GM23248 (cell line): ENCODE measurements around the gene TARBP2. TPM values are rescaled to one million over a fixed set of nuclear protein-coding genes. Genes with fewer than 3 reads are reported as not detected.

Experiments
- DNase-seq: peaks from one replicate; pipeline ENCODE4 v3.0.0-alpha.2; 2015
- H2AFZ ChIP-seq: fragments of 200-600 bp; sonication (generic); 2 replicates; pipeline ENCODE4 v1.6.1; 2016; ENCODE audit warnings: antibody characterized with exemption
- H3F3A ChIP-seq: fragments of 200-600 bp; sonication (generic); 2 replicates; pipeline ENCODE4 v1.6.1; 2016; ENCODE audit warnings: mild to moderate bottlenecking, antibody characterized with exemption, mixed run types; ENCODE audit not compliant: insufficient read depth
- H3K27ac ChIP-seq: fragments of 200-600 bp; sonication (generic); 2 replicates; pipeline ENCODE4 v1.5.1; 2016; ENCODE audit warnings: mild to moderate bottlenecking
- H3K27me3 ChIP-seq: fragments of 200-600 bp; sonication (generic); replicated peaks from 2 replicates; pipeline ENCODE4 v1.6.1; 2016; ENCODE audit warnings: mild to moderate bottlenecking; ENCODE audit not compliant: insufficient read depth
- H3K36me3 ChIP-seq: fragments of 200-600 bp; sonication (generic); 2 replicates; pipeline ENCODE4 v1.6.1; 2016; ENCODE audit warnings: low read depth, mild to moderate bottlenecking
- H3K4me1 ChIP-seq: fragments of 200-600 bp; sonication (generic); 2 replicates; pipeline ENCODE4 v1.6.1; 2016; ENCODE audit warnings: mild to moderate bottlenecking; ENCODE audit not compliant: insufficient read depth
- H3K4me2 ChIP-seq: fragments of 200-600 bp; sonication (generic); one replicate; pipeline ENCODE4 v1.6.1; 2016; ENCODE audit warnings: mild to moderate bottlenecking; ENCODE audit not compliant: unreplicated experiment
- H3K4me3 ChIP-seq: fragments of 200-600 bp; sonication (generic); 2 replicates; pipeline ENCODE4 v1.5.1; 2016; ENCODE audit warnings: mild to moderate bottlenecking
- H3K79me2 ChIP-seq: fragments of 200-600 bp; sonication (generic); 2 replicates; pipeline ENCODE4 v1.6.1; 2016; ENCODE audit warnings: mild to moderate bottlenecking; ENCODE audit not compliant: insufficient read depth
- H3K9ac ChIP-seq: fragments of 200-600 bp; sonication (generic); 2 replicates; pipeline ENCODE4 v1.6.1; 2016; ENCODE audit warnings: mild to moderate bottlenecking
- H3K9me2 ChIP-seq: fragments of 200-600 bp; sonication (generic); 2 replicates; pipeline ENCODE4 v1.6.1; 2016; ENCODE audit warnings: mixed run types, mild to moderate bottlenecking, moderate library complexity; ENCODE audit not compliant: insufficient read depth
- H3K9me3 ChIP-seq: fragments of 200-600 bp; sonication (generic); one replicate; pipeline ENCODE4 v1.6.1; 2017; ENCODE audit warnings: low read depth
- H4K20me1 ChIP-seq: fragments of 200-600 bp; sonication (generic); 2 replicates; pipeline ENCODE4 v1.6.0; 2016; ENCODE audit not compliant: insufficient read depth
- EZH2 ChIP-seq: fragments of 200-600 bp; sonication (generic); IDR thresholded peaks from 2 replicates; pipeline ENCODE4 v1.6.1; 2018; ENCODE audit warnings: antibody characterized with exemption, mild to moderate bottlenecking; ENCODE audit not compliant: insufficient read depth, poor library complexity, severe bottlenecking
- EZH2phosphoT487 ChIP-seq: fragments of 200-600 bp; sonication (generic); IDR thresholded peaks from 2 replicates; pipeline ENCODE4 v1.6.1; 2018; ENCODE audit warnings: antibody characterized with exemption, moderate library complexity, mild to moderate bottlenecking, low read depth; ENCODE audit not compliant: insufficient read depth
- WGBS, 2 experiments: methylation state at CpG; one replicate each; pipeline ENCODE4 v1.1.6; 2015 to 2017; ENCODE audit warnings: low lambda C conversion rate in 2 of 2, low coverage in 1 of 2; ENCODE audit errors: missing lambda C conversion rate in 2 of 2; 5-methylcytosine and 5-hydroxymethylcytosine counted together
- in situ Hi-C: fragments of 300-500 bp; cut with MboI; formaldehyde crosslinking; loops from 2 replicates; pipeline ENCODE4 v1.15.0; 2020
- polyA plus RNA-seq: library from polyadenylated mRNA; unstranded; fragments of >200 nt; fragmentation: Nextera tagmentation; extraction: Ambion mirVana; gene quantifications from 2 replicates; pipeline ENCODE4 v1.2.1, GENCODE V29; 2016
- total RNA-seq: library from RNA; depleted of rRNA; stranded (reverse); fragments of >200 nt; shearing (Covaris generic); gene quantifications from 2 replicates; pipeline ENCODE4 v1.2.3, GENCODE V29; 2014

TARBP2 gene
- total and polyA plus RNA-seq, 2 experiments from 2014 or later = 36.0 to 40.1 TPM

DNA sequence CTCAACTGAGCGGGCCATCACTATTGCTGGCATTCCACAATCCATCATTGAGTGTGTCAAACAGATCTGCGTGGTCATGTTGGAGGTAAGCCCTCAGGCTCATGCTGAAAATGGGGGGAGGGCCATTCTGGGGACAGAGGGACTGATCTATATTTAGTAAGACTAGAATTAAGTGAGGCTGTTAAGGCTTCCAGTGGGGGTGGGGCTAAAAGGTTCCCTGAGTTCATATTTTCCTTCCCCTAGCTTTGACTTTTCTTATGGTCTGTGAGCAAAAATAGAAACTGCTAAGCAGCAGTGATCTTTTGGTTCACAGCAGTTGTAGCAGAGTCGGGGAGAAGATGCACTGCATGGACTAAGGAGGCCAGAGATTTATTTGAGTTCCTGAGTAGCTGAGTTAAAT lies 40.0 kb upstream of the TARBP2 start:
- in situ Hi-C loops = no loop called here
- Histone ChIP-seq H3K9me3 (no peaks in the 10 kb centered on the region), H3K9me2 (no peaks in the 10 kb centered on the region), H3F3A (peaks cover 68% of the 10 kb centered on the region), H3K27me3 (no peaks in the 10 kb centered on the region), H2AFZ (no peak overlapping the region), H3K4me3 (no peak overlapping the region), H3K4me1 (no peaks in the 10 kb centered on the region), H3K27ac (no peak overlapping the region), H3K79me2 (peaks cover 100% of the 10 kb centered on the region), H4K20me1 (peaks cover 9% of the 10 kb centered on the region; the same call in 1 of the 2 replicates), H3K9ac (peak overlapping the region; percentile 27), H3K4me2 (no peak overlapping the region), H3K36me3 (peaks cover 97% of the 10 kb centered on the region)
- WGBS, 2 experiments = 96 to 100% methylated on average over 3 of the region's 3 CpGs
- DNase-seq = no peak
- TF ChIP-seq EZH2phosphoT487 = no peak

DNA sequence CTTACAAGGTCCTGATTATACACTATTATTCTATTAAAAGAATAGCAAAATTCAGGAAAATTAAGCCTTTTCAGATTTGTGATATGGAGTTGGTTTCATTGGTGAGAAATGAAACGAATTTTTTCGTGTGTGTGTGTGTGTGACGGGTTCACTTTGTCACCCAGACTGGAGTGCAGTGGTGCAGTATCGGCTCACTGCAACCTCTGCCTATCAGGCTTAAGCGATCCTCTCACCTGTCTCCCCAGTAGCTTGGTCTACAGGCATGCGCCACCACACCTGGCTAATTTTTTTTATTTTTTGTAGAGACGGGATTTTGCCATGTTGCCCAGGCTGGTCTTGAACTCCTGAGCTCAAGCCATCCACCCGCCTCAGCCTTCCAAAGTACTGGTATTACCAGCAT lies 39.5 kb upstream of the TARBP2 start:
- peaks cover 70% of the 10 kb centered on the region for H3F3A ChIP-seq
- in situ Hi-C loops = no loop called here
- H3K9ac ChIP-seq = peak overlapping the region; percentile 27; the same call in 1 of the 2 replicates
- H3K9me2 ChIP-seq = no peaks in the 10 kb centered on the region
- H3K27me3 ChIP-seq = no peaks in the 10 kb centered on the region
- H3K4me3 ChIP-seq = no peak overlapping the region
- H3K9me3 ChIP-seq = no peaks in the 10 kb centered on the region
- H3K27ac ChIP-seq = no peak overlapping the region
- H3K4me2 ChIP-seq = no peak overlapping the region
- no peaks in the 10 kb centered on the region for H3K4me1 ChIP-seq
- no peak overlapping the region for H2AFZ ChIP-seq
- no peak for DNase-seq
- TF ChIP-seq EZH2phosphoT487 (no peak), EZH2 (no peak)
- peaks cover 8% of the 10 kb centered on the region; the same call in 1 of the 2 replicates for H4K20me1 ChIP-seq
- 90 to 92% methylated on average over 8 of the region's 8 CpGs for WGBS, 2 experiments
- peaks cover 100% of the 10 kb centered on the region for H3K79me2 ChIP-seq
- peaks cover 97% of the 10 kb centered on the region for H3K36me3 ChIP-seq

DNA sequence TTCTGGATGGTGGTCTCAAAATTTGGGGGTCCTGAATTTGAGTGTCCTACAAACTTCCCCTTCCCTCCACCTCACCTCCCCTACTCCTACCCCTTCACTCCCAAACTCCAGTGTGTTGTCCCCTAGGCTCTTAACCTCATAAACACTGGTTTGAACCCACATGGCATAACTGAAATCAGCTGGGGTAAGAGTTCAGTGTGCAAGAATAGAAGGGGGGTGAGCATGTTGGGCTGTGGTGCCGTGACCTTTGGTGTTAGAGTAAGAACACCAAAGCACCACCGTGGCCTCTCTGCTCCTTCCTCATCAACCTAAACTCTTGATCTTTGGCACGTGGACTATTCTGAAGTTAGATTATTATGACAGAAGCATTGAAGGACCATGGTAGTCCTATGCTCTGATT lies 38.1 kb upstream of the TARBP2 start:
- DNase-seq = no peak
- H3K27me3 ChIP-seq = no peaks in the 10 kb centered on the region
- peaks cover 96% of the 10 kb centered on the region for H3K36me3 ChIP-seq
- peaks cover 8% of the 10 kb centered on the region; the same call in 1 of the 2 replicates for H4K20me1 ChIP-seq
- H3K4me2 ChIP-seq = no peak overlapping the region
- TF ChIP-seq EZH2 = no peak
- TF ChIP-seq EZH2phosphoT487 = no peak
- H3K27ac ChIP-seq = no peak overlapping the region
- no peak overlapping the region for H2AFZ ChIP-seq
- H3K4me1 ChIP-seq = no peaks in the 10 kb centered on the region
- H3F3A ChIP-seq = peaks cover 72% of the 10 kb centered on the region
- no peaks in the 10 kb centered on the region for H3K9me3 ChIP-seq
- H3K4me3 ChIP-seq = no peak overlapping the region
- WGBS, 2 experiments = 57 to 74% methylated on average over 3 of the region's 3 CpGs
- H3K9ac ChIP-seq = no peak overlapping the region
- peaks cover 100% of the 10 kb centered on the region for H3K79me2 ChIP-seq
- H3K9me2 ChIP-seq = no peaks in the 10 kb centered on the region
- in situ Hi-C loops = no loop called here

DNA sequence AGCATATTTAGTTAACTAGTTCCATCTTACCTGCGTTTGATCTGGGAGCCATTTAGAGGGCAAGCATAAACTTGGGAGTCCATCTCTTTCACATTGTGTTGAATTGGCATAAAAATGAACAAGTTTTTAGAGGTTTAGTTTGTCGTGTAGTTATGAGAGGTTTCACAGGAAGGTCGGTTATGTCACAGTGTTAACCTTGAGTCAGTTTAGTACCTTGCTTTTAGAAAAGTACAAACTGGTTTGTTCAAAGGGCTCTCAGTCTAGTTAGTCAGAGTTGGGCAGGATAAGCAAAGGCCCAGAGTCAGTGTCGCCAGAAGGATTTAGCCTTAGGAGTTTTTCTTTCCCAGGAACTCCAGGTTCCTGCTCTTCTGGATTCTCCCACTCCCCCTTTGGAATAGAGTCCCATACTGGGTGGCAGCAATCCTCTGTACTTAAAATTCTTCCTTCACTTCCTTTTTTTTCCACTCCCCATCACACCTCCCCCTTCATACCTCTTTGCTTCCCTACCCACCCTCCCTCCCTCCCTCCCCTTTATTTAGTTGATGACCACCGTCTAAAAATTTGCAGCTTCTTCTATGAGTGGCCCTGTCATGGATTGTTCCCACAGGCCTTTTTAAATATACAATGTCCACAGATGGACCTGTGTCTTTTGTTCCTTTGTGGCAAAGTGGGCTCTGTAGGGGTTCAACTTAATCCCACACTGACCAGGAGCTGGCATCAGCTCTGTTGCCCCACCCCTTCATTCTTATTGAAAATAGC lies 37.1 kb upstream of the TARBP2 start:
- WGBS, 2 experiments = 52 to 55% methylated on average over 5 of the region's 5 CpGs
- H3K27me3 ChIP-seq = no peaks in the 10 kb centered on the region
- peaks cover 96% of the 10 kb centered on the region for H3K36me3 ChIP-seq
- no peak overlapping the region for H3K27ac ChIP-seq
- H3K79me2 ChIP-seq = peaks cover 100% of the 10 kb centered on the region
- no peak overlapping the region for H2AFZ ChIP-seq
- no peaks in the 10 kb centered on the region for H3K9me2 ChIP-seq
- H3K9ac ChIP-seq = no peak overlapping the region
- no peaks in the 10 kb centered on the region for H3K9me3 ChIP-seq
- H3K4me1 ChIP-seq = no peaks in the 10 kb centered on the region
- TF ChIP-seq EZH2 = no peak
- TF ChIP-seq EZH2phosphoT487 = no peak
- in situ Hi-C loops = no loop called here
- peaks cover 8% of the 10 kb centered on the region; the same call in 1 of the 2 replicates for H4K20me1 ChIP-seq
- no peak overlapping the region for H3K4me3 ChIP-seq
- H3F3A ChIP-seq = peaks cover 80% of the 10 kb centered on the region
- DNase-seq = no peak
- H3K4me2 ChIP-seq = no peak overlapping the region
